GM12873 (cell line): ENCODE results near the gene NFILZ.

Experiments
- CTCF ChIP-seq: IDR thresholded peaks from 2 replicates; pipeline ENCODE4 v1.5.1; 2012; ENCODE audit warnings: low read depth, mild to moderate bottlenecking, moderate library complexity, low read length, control low read depth; ENCODE audit not compliant: insufficient read depth; ENCODE audit errors: missing control alignments

NFILZ gene

GRCh38 chr19:8663920-8664670 lies 33.7 kb downstream of the NFILZ start:
- TF ChIP-seq CTCF = no peak

- TF ChIP-seq CTCF = no peak
Measured at GRCh38 chr19:8664671-8665057, 34.2 kb downstream of the NFILZ start.

- TF ChIP-seq CTCF = no peak
Measured at GRCh38 chr19:8665468-8666213, 35.2 kb downstream of the NFILZ start.

- TF ChIP-seq CTCF = no peak
Measured at GRCh38 chr19:8666814-8667405, 36.5 kb downstream of the NFILZ start.

GRCh38 chr19:8673276-8673891 lies 43.0 kb downstream of the NFILZ start:
- no peak for TF ChIP-seq CTCF

GRCh38 chr19:8675066-8675465 lies 44.6 kb downstream of the NFILZ start:
- no peak for TF ChIP-seq CTCF
